Smooth muscle cell (in vitro differentiated cells): ENCODE results near the gene GTF2E1. TPM values are rescaled to one million over a fixed set of nuclear protein-coding genes. Genes with fewer than 3 reads are reported as not detected.

ENCODE experiments used
- DNase-seq: peaks from one replicate; lab custom pipeline; 2025; ENCODE audit not compliant: unreplicated experiment; lab: John Stamatoyannopoulos, UW
- H2AFZ ChIP-seq: fragments of 200-600 bp; sonication (generic); 2 replicates; pipeline ENCODE4 v1.6.0; 2016; ENCODE audit warnings: antibody characterized with exemption, low read depth, mild to moderate bottlenecking
- H3F3A ChIP-seq: fragments of 200-600 bp; sonication (generic); 2 replicates; pipeline ENCODE4 v1.6.0; 2017; ENCODE audit warnings: antibody characterized with exemption, low read depth
- H3K27ac ChIP-seq: fragments of 200-600 bp; sonication (generic); 2 replicates; pipeline ENCODE4 v1.5.1; 2016; ENCODE audit warnings: low read depth, mild to moderate bottlenecking
- H3K27me3 ChIP-seq: fragments of 200-600 bp; sonication (generic); 2 replicates; pipeline ENCODE4 v1.6.1; 2016; ENCODE audit warnings: low read depth, mild to moderate bottlenecking
- H3K36me3 ChIP-seq: fragments of 200-600 bp; sonication (generic); 2 replicates; pipeline ENCODE4 v1.5.1; 2016; ENCODE audit warnings: low read depth
- H3K4me1 ChIP-seq: fragments of 200-600 bp; sonication (generic); 2 replicates; pipeline ENCODE4 v1.5.1; 2016; ENCODE audit warnings: low read depth
- H3K4me2 ChIP-seq: fragments of 200-600 bp; sonication (generic); 2 replicates; pipeline ENCODE4 v1.6.0; 2016; ENCODE audit warnings: mild to moderate bottlenecking
- H3K4me3 ChIP-seq: fragments of 200-600 bp; sonication (generic); 2 replicates; pipeline ENCODE4 v1.5.1; 2016; ENCODE audit warnings: mild to moderate bottlenecking
- H3K79me2 ChIP-seq: fragments of 200-600 bp; sonication (generic); 2 replicates; pipeline ENCODE4 v1.6.0; 2016; ENCODE audit warnings: low read depth, mild to moderate bottlenecking
- H3K9ac ChIP-seq: fragments of 200-600 bp; sonication (generic); 2 replicates; pipeline ENCODE4 v1.6.0; 2016; ENCODE audit warnings: low read depth
- H3K9me3 ChIP-seq: fragments of 200-600 bp; sonication (generic); replicated peaks from 2 replicates; pipeline ENCODE4 v1.5.1; 2016; ENCODE audit warnings: low read depth
- H4K20me1 ChIP-seq: fragments of 200-600 bp; sonication (generic); 2 replicates; pipeline ENCODE4 v1.6.0; 2016; ENCODE audit warnings: low read depth
- WGBS: methylation state at CpG from one replicate; pipeline ENCODE4 v1.1.7; 2016; ENCODE audit warnings: low lambda C conversion rate; 5-methylcytosine and 5-hydroxymethylcytosine counted together
- polyA plus RNA-seq: library from polyadenylated mRNA; unstranded; fragments of >200 nt; fragmentation: Nextera tagmentation; extraction: Ambion mirVana; gene quantifications from 2 replicates; pipeline ENCODE4 v1.2.1, GENCODE V29; 2016
- total RNA-seq: library from RNA; depleted of rRNA; stranded (reverse); fragments of >200 nt; gene quantifications from 2 replicates; pipeline ENCODE4 v1.2.3, GENCODE V29; 2014
- TF ChIP-seq, protein P1 (sequence below): fragments of 200-600 bp; sonication (generic); IDR thresholded peaks from 2 replicates; pipeline ENCODE4 v1.5.1; 2017; ENCODE audit warnings: borderline replicate concordance, mild to moderate bottlenecking, antibody characterized with exemption; ENCODE audit not compliant: insufficient read depth, poor library complexity, severe bottlenecking

GTF2E1 gene
- total and polyA plus RNA-seq, 2 experiments from 2014 or later, result 17.0 to 17.6 TPM

DNA sequence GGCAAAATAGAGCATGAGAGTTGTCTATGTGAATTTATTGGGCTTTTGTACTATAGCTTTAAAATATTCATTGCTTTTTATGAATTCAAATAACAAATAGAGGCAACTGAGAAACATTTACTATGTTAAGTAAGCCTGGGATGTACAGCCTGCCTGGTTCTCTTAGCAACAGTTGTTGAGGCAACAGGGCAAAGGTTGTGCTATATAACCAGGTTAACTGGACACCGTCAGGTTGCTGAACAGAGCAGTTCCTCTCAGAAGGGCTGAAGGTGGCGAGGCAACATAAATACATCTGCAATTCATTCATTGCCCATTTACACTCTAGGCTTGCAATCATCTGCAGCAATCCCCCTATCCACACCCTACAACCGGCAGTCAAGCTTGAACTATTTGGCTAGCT, 78.2 kb downstream of the GTF2E1 start:
- TF ChIP-seq, protein P1, sequence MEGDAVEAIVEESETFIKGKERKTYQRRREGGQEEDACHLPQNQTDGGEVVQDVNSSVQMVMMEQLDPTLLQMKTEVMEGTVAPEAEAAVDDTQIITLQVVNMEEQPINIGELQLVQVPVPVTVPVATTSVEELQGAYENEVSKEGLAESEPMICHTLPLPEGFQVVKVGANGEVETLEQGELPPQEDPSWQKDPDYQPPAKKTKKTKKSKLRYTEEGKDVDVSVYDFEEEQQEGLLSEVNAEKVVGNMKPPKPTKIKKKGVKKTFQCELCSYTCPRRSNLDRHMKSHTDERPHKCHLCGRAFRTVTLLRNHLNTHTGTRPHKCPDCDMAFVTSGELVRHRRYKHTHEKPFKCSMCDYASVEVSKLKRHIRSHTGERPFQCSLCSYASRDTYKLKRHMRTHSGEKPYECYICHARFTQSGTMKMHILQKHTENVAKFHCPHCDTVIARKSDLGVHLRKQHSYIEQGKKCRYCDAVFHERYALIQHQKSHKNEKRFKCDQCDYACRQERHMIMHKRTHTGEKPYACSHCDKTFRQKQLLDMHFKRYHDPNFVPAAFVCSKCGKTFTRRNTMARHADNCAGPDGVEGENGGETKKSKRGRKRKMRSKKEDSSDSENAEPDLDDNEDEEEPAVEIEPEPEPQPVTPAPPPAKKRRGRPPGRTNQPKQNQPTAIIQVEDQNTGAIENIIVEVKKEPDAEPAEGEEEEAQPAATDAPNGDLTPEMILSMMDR, result no peak
- Histone ChIP-seq H3F3A (no peaks in the 10 kb centered on the region), H3K27ac (no peak overlapping the region), H3K27me3 (no peaks in the 10 kb centered on the region), H3K36me3 (no peaks in the 10 kb centered on the region), H3K9ac (no peak overlapping the region), H3K9me3 (no peaks in the 10 kb centered on the region), H3K4me3 (no peak overlapping the region), H4K20me1 (no peaks in the 10 kb centered on the region), H3K4me2 (no peak overlapping the region), H3K4me1 (no peaks in the 10 kb centered on the region), H2AFZ (no peak overlapping the region), H3K79me2 (no peaks in the 10 kb centered on the region)
- 89% methylated on average over 3 of the region's 3 CpGs for WGBS
- DNase-seq, result no peak

DNA sequence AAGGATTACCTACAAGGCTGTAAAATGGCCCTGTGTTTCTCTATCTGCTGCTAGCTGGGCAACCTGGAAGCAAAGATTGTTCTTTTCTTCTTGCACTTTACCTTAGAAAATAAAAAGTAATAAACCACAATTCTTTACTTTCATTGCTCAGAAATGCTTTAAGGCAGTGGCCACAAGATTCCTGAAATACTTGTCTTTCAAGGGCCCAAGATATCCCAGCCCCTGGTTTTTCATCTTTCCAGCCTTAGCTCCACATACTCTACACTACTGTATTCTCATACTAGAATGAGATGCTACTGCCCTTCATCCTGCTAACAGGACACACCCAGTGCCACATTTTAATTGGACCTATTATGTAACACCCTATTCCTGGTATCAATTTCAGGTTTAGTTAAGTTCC, 78.9 kb downstream of the GTF2E1 start:
- Histone ChIP-seq H4K20me1 (no peaks in the 10 kb centered on the region), H3K27me3 (no peaks in the 10 kb centered on the region), H2AFZ (no peak overlapping the region), H3K4me2 (no peak overlapping the region), H3K9ac (no peak overlapping the region), H3K4me1 (no peaks in the 10 kb centered on the region), H3K9me3 (no peaks in the 10 kb centered on the region), H3K27ac (no peak overlapping the region), H3K4me3 (no peak overlapping the region), H3K36me3 (no peaks in the 10 kb centered on the region), H3K79me2 (no peaks in the 10 kb centered on the region), H3F3A (no peaks in the 10 kb centered on the region)
- TF ChIP-seq, protein P1, result no peak
- no peak for DNase-seq

DNA sequence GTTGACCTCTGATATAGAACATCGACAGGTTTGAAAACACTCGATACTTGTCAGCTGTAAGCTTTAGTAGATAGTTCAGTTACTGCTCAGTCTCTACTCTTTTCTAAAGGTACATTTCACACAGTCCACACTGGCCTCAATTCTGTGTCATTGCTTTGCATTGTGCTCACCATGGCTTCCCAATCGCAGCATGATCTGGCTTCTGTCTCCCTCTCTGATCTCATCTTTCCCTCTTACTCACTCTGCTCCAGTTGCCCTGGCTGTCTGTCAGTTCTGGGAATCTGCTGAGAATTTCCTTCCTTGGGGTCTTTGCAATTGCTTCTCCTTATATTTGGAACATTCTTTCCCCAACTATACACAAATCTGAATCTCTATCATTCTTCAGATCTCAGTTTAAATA, 80.6 kb downstream of the GTF2E1 start:
- 76% methylated on average over 3 of the region's 3 CpGs for WGBS
- Histone ChIP-seq H3K9ac (no peak overlapping the region), H3K36me3 (no peaks in the 10 kb centered on the region), H3K4me1 (no peaks in the 10 kb centered on the region), H3K4me2 (no peak overlapping the region), H3K9me3 (no peaks in the 10 kb centered on the region), H4K20me1 (no peaks in the 10 kb centered on the region), H3K27me3 (no peaks in the 10 kb centered on the region), H3K79me2 (no peaks in the 10 kb centered on the region), H3K4me3 (no peak overlapping the region), H3F3A (no peaks in the 10 kb centered on the region), H2AFZ (no peak overlapping the region), H3K27ac (no peak overlapping the region)
- TF ChIP-seq, protein P1, result no peak
- no peak for DNase-seq

DNA sequence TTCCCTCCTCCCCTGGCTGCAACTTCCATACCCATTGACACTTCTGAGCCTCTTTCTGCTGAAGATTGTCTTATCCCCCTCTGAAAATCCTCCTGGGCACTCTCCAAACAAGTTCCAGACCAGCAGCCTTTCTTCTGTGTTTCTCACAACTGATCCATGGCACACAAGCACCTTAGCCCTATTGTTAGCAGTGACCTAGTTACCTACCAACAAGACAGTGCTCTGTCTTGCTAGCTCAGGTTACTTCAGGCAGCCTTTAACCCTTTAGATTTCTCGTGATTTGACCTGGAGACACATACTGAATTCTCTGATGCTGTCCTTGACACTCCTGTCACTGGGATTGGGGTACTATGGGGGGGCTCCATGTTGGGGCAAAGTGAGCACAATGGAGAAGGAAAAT, 82.1 kb downstream of the GTF2E1 start:
- no peaks in the 10 kb centered on the region for H3K9me3 ChIP-seq
- no peaks in the 10 kb centered on the region for H3K4me1 ChIP-seq
- no peak overlapping the region for H3K4me2 ChIP-seq
- no peaks in the 10 kb centered on the region for H3K27me3 ChIP-seq
- no peaks in the 10 kb centered on the region for H4K20me1 ChIP-seq
- no peaks in the 10 kb centered on the region for H3F3A ChIP-seq
- no peak overlapping the region for H3K4me3 ChIP-seq
- DNase-seq, result no peak
- H2AFZ ChIP-seq, result no peak overlapping the region
- TF ChIP-seq, protein P1, result no peak
- H3K9ac ChIP-seq, result no peak overlapping the region
- WGBS, result 82% methylated on average over 1 of the region's 1 CpG
- no peaks in the 10 kb centered on the region for H3K79me2 ChIP-seq
- no peaks in the 10 kb centered on the region for H3K36me3 ChIP-seq
- H3K27ac ChIP-seq, result no peak overlapping the region
